Hematopoietic multipotent progenitor cell treated with erythropoietin and hydrocortisone succinate and interleukin-3 and kit ligand, for 8 days (in vitro differentiated cells): ENCODE results near the gene IL22RA1.

Experiments
- DNase-seq: peaks from one replicate; pipeline ENCODE4 v3.0.0-alpha.2; 2015

The IL22RA1 gene

GRCh38 chr1:24164004-24164403 is 21.1 kb upstream of the IL22RA1 start:
- no peak for DNase-seq

- no peak for DNase-seq
These were observed 19.3 kb upstream of the IL22RA1 start for GRCh38 chr1:24162201-24162600.

GRCh38 chr1:24161270-24161669 is 18.3 kb upstream of the IL22RA1 start:
- no peak for DNase-seq

GRCh38 chr1:24159366-24159765 is 16.4 kb upstream of the IL22RA1 start:
- no peak for DNase-seq

- DNase-seq: no peak
These were observed 15.1 kb upstream of the IL22RA1 start for GRCh38 chr1:24157918-24158481.

- DNase-seq: no peak
These were observed 13.8 kb upstream of the IL22RA1 start for GRCh38 chr1:24156542-24157260.

- peak; percentile 9 for DNase-seq
These were observed 12.3 kb upstream of the IL22RA1 start for GRCh38 chr1:24155011-24155782.

GRCh38 chr1:24154215-24154614 is 11.3 kb upstream of the IL22RA1 start:
- no peak for DNase-seq

- DNase-seq: no peak
These were observed 9.9 kb upstream of the IL22RA1 start for GRCh38 chr1:24152631-24153494.

- no peak for DNase-seq
These were observed 8.2 kb upstream of the IL22RA1 start for GRCh38 chr1:24151175-24151533.

- peak; percentile 72 for DNase-seq
These were observed 7.6 kb upstream of the IL22RA1 start for GRCh38 chr1:24150234-24151174.

GRCh38 chr1:24149866-24150233 is 6.9 kb upstream of the IL22RA1 start:
- DNase-seq: peak; percentile 53

GRCh38 chr1:24147816-24148215 is 4.9 kb upstream of the IL22RA1 start:
- DNase-seq: no peak

GRCh38 chr1:24147194-24147593 is 4.3 kb upstream of the IL22RA1 start:
- DNase-seq: no peak

- DNase-seq: no peak
These were observed 1.5 kb downstream of the IL22RA1 start for GRCh38 chr1:24141311-24141997.

GRCh38 chr1:24140741-24141181 is 2.2 kb downstream of the IL22RA1 start:
- DNase-seq: no peak

GRCh38 chr1:24139841-24140425 is 3.0 kb downstream of the IL22RA1 start:
- no peak for DNase-seq

- no peak for DNase-seq
These were observed 3.8 kb downstream of the IL22RA1 start for GRCh38 chr1:24139222-24139489.

- DNase-seq: no peak
These were observed 4.3 kb downstream of the IL22RA1 start for GRCh38 chr1:24138476-24139221.

GRCh38 chr1:24136956-24137539 is 5.9 kb downstream of the IL22RA1 start:
- no peak for DNase-seq
